SK-N-SH (cell line): ENCODE data around the gene IGSF3. TPM values are rescaled to one million over a fixed set of nuclear protein-coding genes. Genes with fewer than 3 reads are reported as not detected.
A peak's percentile ranks its signal among the peaks of the same experiment; 100 is the strongest.
"Not testable (repeated sequence)": the region's sequence is repeated elsewhere in the genome, so short reads cannot be mapped to it uniquely, and the experiment has no call there.

Source experiments
- CTCF ChIA-PET: fragments of 300-600, 350-600 bp; formaldehyde crosslinking; extraction: SDS; loops from one replicate; lab custom pipeline; 2021; lab: Yijun Ruan, JAX
- POLR2A ChIA-PET: fragments of 350-600 bp; sonication (Branson Sonifier 250); formaldehyde crosslinking; extraction: SDS; loops from one replicate; lab custom pipeline; 2020; ENCODE audit warnings: antibody characterized with exemption, inconsistent platforms; lab: Yijun Ruan, JAX
- DNase-seq: peaks from one replicate; pipeline ENCODE4 v3.0.0; 2012
- H2AFZ ChIP-seq: fragments of 200-600 bp; sonication (generic); 2 replicates; pipeline ENCODE4 v1.8.1; 2016; ENCODE audit warnings: antibody characterized with exemption, mild to moderate bottlenecking, low read depth
- H3F3A ChIP-seq: fragments of 200-600 bp; sonication (generic); replicated peaks from 2 replicates; pipeline ENCODE3; 2016; ENCODE audit warnings: antibody characterized with exemption, mild to moderate bottlenecking; ENCODE audit not compliant: insufficient read depth
- H3K27ac ChIP-seq, 2 experiments: fragments of 200-500 bp in 1 of 2; fragments of 200-600 bp in 1 of 2; sonication (Bioruptor generic) in 1 of 2; sonication (generic), shearing (Covaris generic) in 1 of 2; 2 replicates each; pipeline versions ENCODE4 v1.5.1 to v1.6.1; 2014 to 2016; ENCODE audit warnings: low read depth in 2 of 2, inconsistent platforms in 1 of 2, low read length in 1 of 2, mild to moderate bottlenecking in 1 of 2, mixed read lengths in 1 of 2
- H3K27me3 ChIP-seq: fragments of 200-600 bp; sonication (generic), shearing (Covaris generic); 2 replicates; pipeline ENCODE4 v1.6.1; 2016; ENCODE audit warnings: mixed run types; ENCODE audit not compliant: insufficient read depth
- H3K36me3 ChIP-seq, 2 experiments: fragments of 200-500 bp in 1 of 2; fragments of 200-600 bp in 1 of 2; sonication (Bioruptor generic) in 1 of 2; sonication (generic) in 1 of 2; replicated peaks in 1 of 2; 2 replicates each; pipeline versions ENCODE3 to v1.5.1; 2014 to 2016; ENCODE audit warnings: low read length in 1 of 2, mild to moderate bottlenecking in 1 of 2; ENCODE audit not compliant: insufficient read depth in 2 of 2, control insufficient read depth in 1 of 2
- H3K4me1 ChIP-seq, 2 experiments: fragments of 200-500 bp in 1 of 2; fragments of 200-600 bp in 1 of 2; sonication (Bioruptor generic) in 1 of 2; sonication (generic), shearing (Covaris generic) in 1 of 2; 2 replicates each; pipeline versions ENCODE4 v1.5.1 to v1.6.1; 2014 to 2016; ENCODE audit warnings: low read depth in 1 of 2, low read length in 1 of 2, mixed run types in 1 of 2; ENCODE audit not compliant: insufficient read depth in 2 of 2, control insufficient read depth in 1 of 2
- H3K4me2 ChIP-seq: fragments of 200-600 bp; sonication (generic), shearing (Covaris generic); 2 replicates; pipeline ENCODE4 v1.6.1; 2017; ENCODE audit warnings: mixed run types
- H3K4me3 ChIP-seq, 2 experiments: fragments of 200-500 bp in 1 of 2; fragments of 200-600 bp in 1 of 2; sonication (Bioruptor generic) in 1 of 2; sonication (generic), shearing (Covaris generic) in 1 of 2; 2 replicates each; pipeline versions ENCODE4 v1.5.1 to v1.8.1; 2014 to 2016; ENCODE audit warnings: low read depth in 2 of 2, inconsistent platforms in 1 of 2, low read length in 1 of 2, mild to moderate bottlenecking in 1 of 2, mixed read lengths in 1 of 2, moderate library complexity in 1 of 2
- H3K79me2 ChIP-seq: fragments of 200-600 bp; sonication (generic); 2 replicates; pipeline ENCODE4 v1.8.1; 2017; ENCODE audit warnings: mild to moderate bottlenecking; ENCODE audit not compliant: insufficient read depth
- H3K9ac ChIP-seq: fragments of 200-600 bp; sonication (generic); 2 replicates; pipeline ENCODE4 v1.6.1; 2017; ENCODE audit warnings: mixed run types
- H3K9me2 ChIP-seq: fragments of 200-600 bp; sonication (generic); 2 replicates; pipeline ENCODE4 v1.6.1; 2017; ENCODE audit warnings: mixed run types
- H3K9me3 ChIP-seq: fragments of 200-600 bp; sonication (generic); 2 replicates; pipeline ENCODE4 v1.6.1; 2017; ENCODE audit warnings: mixed run types, mild to moderate bottlenecking, moderate library complexity
- H4K20me1 ChIP-seq: fragments of 200-600 bp; sonication (generic); 2 replicates; pipeline ENCODE4 v1.6.1; 2017; ENCODE audit warnings: mild to moderate bottlenecking, mixed run types; ENCODE audit not compliant: insufficient read depth
- WGBS: methylation state at CpG from one replicate; pipeline ENCODE4 v1.1.6; 2017; ENCODE audit warnings: low lambda C conversion rate; 5-methylcytosine and 5-hydroxymethylcytosine counted together
- polyA plus RNA-seq, 3 experiments: library from polyadenylated mRNA; depleted of rRNA; stranded (reverse); fragments of >200 nt; gene quantifications; 2 replicates each; pipeline ENCODE4 v1.2.3, GENCODE V29; 2012

The IGSF3 gene
- polyA plus RNA-seq, 1 of the 3 experiments (the other 2 are of a cell fraction): 3.0 TPM

DNA sequence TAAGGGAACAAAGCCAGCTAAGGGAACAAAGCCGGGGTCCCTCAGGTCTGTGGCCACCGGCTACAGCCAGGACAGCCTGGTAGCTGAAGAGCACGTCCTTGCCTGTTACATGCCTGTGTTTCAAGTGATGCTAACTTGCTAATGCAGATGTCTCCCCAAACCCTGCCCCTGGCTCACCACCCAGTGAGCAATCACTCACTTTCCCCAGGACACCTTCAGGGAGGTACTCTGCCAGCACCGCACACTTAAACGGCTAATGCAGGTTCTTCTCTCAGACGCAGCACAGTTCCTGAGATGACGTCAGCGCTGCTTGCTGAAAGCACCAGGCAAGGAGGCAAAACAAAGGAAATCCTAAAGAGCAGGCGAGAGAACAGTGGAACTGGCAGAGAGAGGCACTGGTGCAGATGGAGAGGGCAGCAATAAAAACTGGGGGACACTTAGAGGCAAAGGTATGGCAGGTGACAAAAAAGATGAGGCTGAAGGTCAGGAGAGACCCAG is 20.8 kb downstream of the IGSF3 start:
- H3K9me3 ChIP-seq, H4K20me1 ChIP-seq, H3K27ac ChIP-seq, POLR2A ChIA-PET, H3K4me2 ChIP-seq, DNase-seq, H3K36me3 ChIP-seq, H3K79me2 ChIP-seq, CTCF ChIA-PET, H3F3A ChIP-seq, H3K4me3 ChIP-seq, H3K9me2 ChIP-seq, H3K9ac ChIP-seq, H3K27me3 ChIP-seq, H2AFZ ChIP-seq: not testable (repeated sequence)
- H3K4me1 ChIP-seq: peaks cover 0 to 50% of the 10 kb centered on the region in 2 experiments; a peak in 2 of 4 replicates
- WGBS: 79% methylated on average over 8 of the region's 9 CpGs

DNA sequence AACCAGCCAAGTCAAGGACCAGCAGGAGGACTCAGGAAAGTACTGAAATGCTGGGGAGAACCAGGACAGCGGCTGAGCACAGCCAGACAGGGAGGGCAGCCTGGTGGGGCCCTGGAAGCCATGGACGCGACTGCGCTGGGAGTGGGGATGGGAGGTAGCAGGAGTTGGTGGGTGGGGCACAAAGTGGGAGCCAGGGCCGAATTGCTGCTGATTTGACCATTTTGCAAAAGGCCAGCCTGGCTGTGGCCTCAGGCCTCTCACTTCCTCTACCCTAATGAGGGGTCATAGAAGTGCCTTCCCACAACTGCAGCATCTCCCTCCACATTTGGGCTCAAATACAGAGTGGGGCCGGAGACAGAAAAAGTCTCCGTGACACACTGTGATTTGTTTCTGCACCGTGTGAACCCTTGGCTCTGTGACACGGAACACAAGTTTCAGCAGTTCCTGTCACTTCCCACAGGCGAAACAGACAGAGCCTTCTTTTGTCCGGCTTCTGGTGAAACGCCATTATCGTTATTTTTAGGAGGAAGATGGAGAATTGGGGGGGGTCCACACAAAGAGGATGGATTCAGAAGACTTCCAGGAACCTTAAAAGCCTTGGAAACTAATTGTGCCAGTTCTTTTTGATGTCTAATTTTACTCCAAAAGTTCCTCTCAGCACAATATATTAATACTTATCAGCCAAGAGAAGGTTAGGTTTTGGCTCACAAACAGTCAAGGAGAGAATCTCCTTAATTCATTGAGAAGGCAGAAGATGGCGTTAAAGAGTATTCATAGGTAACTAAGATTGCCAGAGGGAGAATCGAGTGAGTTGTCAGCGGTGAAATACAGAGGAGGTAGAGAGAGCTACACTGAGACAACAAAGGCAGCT is 21.5 kb downstream of the IGSF3 start:
- H3K79me2 ChIP-seq, H3K4me2 ChIP-seq, H3K9ac ChIP-seq, H3K9me3 ChIP-seq, H2AFZ ChIP-seq, H3K9me2 ChIP-seq, H4K20me1 ChIP-seq, H3K27me3 ChIP-seq, H3K36me3 ChIP-seq, H3K27ac ChIP-seq, DNase-seq, H3F3A ChIP-seq, POLR2A ChIA-PET, H3K4me3 ChIP-seq, CTCF ChIA-PET: not testable (repeated sequence)
- 75% methylated on average over 13 of the region's 16 CpGs for WGBS
- H3K4me1 ChIP-seq: peaks cover 0 to 52% of the 10 kb centered on the region in 2 experiments; a peak in 2 of 4 replicates

DNA sequence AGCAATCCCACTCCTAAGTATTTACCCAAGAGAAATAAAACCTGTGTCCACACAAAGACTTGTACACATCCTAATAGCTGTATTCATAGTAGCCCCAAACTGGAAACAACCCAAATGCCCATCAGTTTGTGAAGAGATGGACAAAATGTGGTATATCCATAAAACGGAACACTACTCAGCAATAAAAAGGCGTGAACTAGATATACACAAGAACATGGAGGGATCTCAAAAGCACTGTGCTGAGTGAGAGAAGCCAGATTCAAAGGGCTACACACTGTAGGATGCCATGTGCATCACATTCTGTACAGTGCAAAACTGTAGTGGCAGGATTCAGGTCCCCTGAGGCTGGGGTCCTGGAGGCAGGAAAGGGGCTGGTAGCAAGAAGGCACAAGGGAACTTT is 22.5 kb downstream of the IGSF3 start:
- not testable (repeated sequence) for H3K79me2 ChIP-seq

DNA sequence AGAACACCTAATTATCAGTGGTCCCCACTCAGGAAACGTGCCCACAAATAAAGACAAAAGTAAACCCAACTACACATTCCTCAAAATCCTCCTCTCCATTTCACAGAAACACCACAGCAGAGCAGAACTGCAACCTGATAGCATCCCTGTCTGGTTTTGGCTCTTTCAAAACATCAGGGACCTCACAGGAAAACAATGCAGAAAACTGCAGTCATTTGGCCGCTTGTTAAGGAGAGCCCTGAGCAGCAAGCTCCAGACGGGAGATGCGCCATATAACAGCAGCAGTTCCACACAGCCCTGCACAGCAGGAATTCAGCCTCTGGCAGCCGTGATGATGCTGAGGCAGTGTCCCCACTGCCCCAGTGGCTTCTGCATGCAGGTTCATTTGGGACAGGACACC is 23.4 kb downstream of the IGSF3 start:
- H2AFZ ChIP-seq, CTCF ChIA-PET, H3K9ac ChIP-seq, H3F3A ChIP-seq, DNase-seq, H3K27me3 ChIP-seq, POLR2A ChIA-PET, H3K9me2 ChIP-seq, H3K79me2 ChIP-seq, H4K20me1 ChIP-seq, H3K9me3 ChIP-seq, H3K36me3 ChIP-seq, H3K4me2 ChIP-seq, H3K4me3 ChIP-seq: not testable (repeated sequence)
- 63% methylated on average over 3 of the region's 5 CpGs for WGBS
- Histone ChIP-seq H3K27ac (peak overlapping the region in 1 of 2 experiments; percentile 39; a peak in 2 of 4 replicates), H3K4me1 (peaks cover 0 to 52% of the 10 kb centered on the region in 2 experiments; a peak in 2 of 4 replicates)

More for the DNA sequence above, 22.5 kb downstream of the IGSF3 start:
- H3K9me3 ChIP-seq, DNase-seq, H3K9ac ChIP-seq, H3K27ac ChIP-seq, CTCF ChIA-PET, H3K27me3 ChIP-seq, H3K4me3 ChIP-seq, H3K9me2 ChIP-seq, H3F3A ChIP-seq, POLR2A ChIA-PET, H4K20me1 ChIP-seq, H3K36me3 ChIP-seq, H2AFZ ChIP-seq, H3K4me2 ChIP-seq: not testable (repeated sequence)
- H3K4me1 ChIP-seq: peaks cover 0 to 53% of the 10 kb centered on the region in 2 experiments; a peak in 2 of 4 replicates
- 77% methylated on average over 2 of the region's 2 CpGs for WGBS

DNA sequence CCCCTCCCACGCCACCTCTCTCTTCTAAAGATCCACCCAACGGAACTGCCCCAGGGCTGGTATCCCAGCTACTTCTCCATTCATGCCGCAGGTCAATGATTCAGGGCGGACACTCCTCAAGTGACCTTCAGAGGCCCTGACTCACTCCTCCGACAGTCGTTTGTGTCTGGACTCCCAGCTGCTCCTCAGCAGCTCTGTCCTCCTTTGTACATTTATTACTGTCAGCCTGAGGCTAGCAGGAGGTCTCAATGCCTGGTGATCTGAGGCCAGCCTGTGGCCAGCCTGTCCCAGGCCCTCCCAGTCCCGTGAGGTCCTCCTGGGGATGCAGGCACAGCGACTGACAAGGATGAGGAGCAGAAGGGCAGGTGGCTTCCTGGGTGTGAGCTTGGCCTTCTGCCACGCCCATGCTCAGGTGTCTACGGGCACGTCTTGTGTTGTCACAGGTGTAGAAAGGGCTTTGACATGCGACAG is 24.2 kb downstream of the IGSF3 start:
- H3K9ac ChIP-seq, H3K27me3 ChIP-seq, CTCF ChIA-PET, H3K4me2 ChIP-seq, H3K9me2 ChIP-seq, POLR2A ChIA-PET, H3K79me2 ChIP-seq, H4K20me1 ChIP-seq, H3K9me3 ChIP-seq, H3F3A ChIP-seq, DNase-seq, H3K36me3 ChIP-seq, H3K4me3 ChIP-seq, H2AFZ ChIP-seq: not testable (repeated sequence)
- Histone ChIP-seq H3K4me1 (peaks cover 0 to 44% of the 10 kb centered on the region in 2 experiments; a peak in 2 of 4 replicates), H3K27ac (peak overlapping the region in 1 of 2 experiments; percentile 53; a peak in 1 of 4 replicates)
- WGBS: 50% methylated on average over 12 of the region's 12 CpGs
